GM12878 (cell line): Measurements from ENCODE around the gene TBC1D3L. TPM values are rescaled to one million over a fixed set of nuclear protein-coding genes. Genes with fewer than 3 reads are reported as not detected.
A peak's percentile ranks its signal among the peaks of the same experiment; 100 is the strongest.
"Not testable (repeated sequence)": the region's sequence is repeated elsewhere in the genome, so short reads cannot be mapped to it uniquely, and the experiment has no call there.

Source experiments
- ATAC-seq: fragments of 200-7000 bp; cut with Tn5 transposase; 3 replicates; pipeline ENCODE4 v1.9.1; 2020; ENCODE audit warnings: mild to moderate bottlenecking, moderate library complexity
- Bru-seq: library from RNA; stranded (reverse); fragments of 400-500 nt; gene quantifications from one replicate; lab custom pipeline; 2021; lab: Mats Ljungman, UMichigan
- BruChase-seq, 2 experiments: library from RNA; stranded (reverse); fragments of 400-500 nt; gene quantifications; one replicate each; lab custom pipeline; 2021; lab: Mats Ljungman, UMichigan
- BruUV-seq: library from RNA; stranded (reverse); fragments of 400-500 nt; replicated peaks from 2 replicates; lab custom pipeline; 2021; lab: Mats Ljungman, UMichigan
- CTCF ChIA-PET: fragments of 300-600 bp; sonication (Branson Sonifier 250); formaldehyde crosslinking; extraction: SDS; loops from one replicate; lab custom pipeline; 2021; ENCODE audit warnings: inconsistent platforms; lab: Yijun Ruan, JAX
- POLR2A ChIA-PET: fragments of 350-600 bp; formaldehyde crosslinking; extraction: SDS; loops from one replicate; lab custom pipeline; 2021; ENCODE audit warnings: inconsistent platforms; lab: Charles Lee
- RAD21 ChIA-PET: fragments of 300-600 bp; sonication (Branson Sonifier 250); formaldehyde crosslinking; loops from one replicate; lab custom pipeline; 2023; ENCODE audit warnings: antibody characterized with exemption; ENCODE audit not compliant: unreplicated experiment; lab: Charles Lee
- SMC1A ChIA-PET: fragments of 300-600 bp; sonication (Branson Sonifier 250); formaldehyde crosslinking; loops from one replicate; lab custom pipeline; 2023; ENCODE audit not compliant: unreplicated experiment, uncharacterized antibody; lab: Charles Lee
- DNase-seq: peaks from one replicate; pipeline ENCODE4 v3.0.0-alpha.2; 2011; ENCODE audit warnings: low read depth, low spot score
- FAIRE-seq: peaks from 3 replicates; lab custom pipeline; 2011; peaks lifted over from hg19 to GRCh38; lab: Jason Lieb, UNC
- H2AFZ ChIP-seq: 2 replicates; pipeline ENCODE4 v1.6.0; 2011; ENCODE audit warnings: low read depth, low read length, control low read depth; ENCODE audit not compliant: control insufficient read depth
- H3K27ac ChIP-seq: 2 replicates; pipeline ENCODE4 v1.5.1; 2011; ENCODE audit warnings: control low read depth; ENCODE audit not compliant: control insufficient read depth, insufficient read depth
- H3K27me3 ChIP-seq, 2 experiments: replicated peaks in 1 of 2; 2 replicates each; pipeline versions ENCODE4 v1.6.0 to v1.6.1; 2011; ENCODE audit warnings: low read length in 1 of 2; ENCODE audit not compliant: control insufficient read depth in 2 of 2, insufficient read depth in 2 of 2
- H3K36me3 ChIP-seq, 2 experiments: 2 replicates each; pipeline ENCODE4 v1.5.1; 2011; ENCODE audit warnings: low read length in 1 of 2; ENCODE audit not compliant: control insufficient read depth in 2 of 2, insufficient read depth in 2 of 2
- H3K4me1 ChIP-seq: 2 replicates; pipeline ENCODE4 v1.6.1; 2011; ENCODE audit warnings: mild to moderate bottlenecking, low read length, moderate library complexity, mixed read lengths; ENCODE audit not compliant: control insufficient read depth, insufficient read depth
- H3K4me2 ChIP-seq: 2 replicates; pipeline ENCODE4 v1.6.0; 2011; ENCODE audit warnings: control low read depth; ENCODE audit not compliant: control insufficient read depth, insufficient read depth
- H3K4me3 ChIP-seq: fragments of 200-600 bp; sonication (generic); 2 replicates; pipeline ENCODE4 v1.5.1; 2016
- H3K79me2 ChIP-seq: 2 replicates; pipeline ENCODE4 v1.6.0; 2011; ENCODE audit warnings: low read length; ENCODE audit not compliant: control insufficient read depth, insufficient read depth
- H3K9ac ChIP-seq: 2 replicates; pipeline ENCODE4 v1.8.0; 2011; ENCODE audit warnings: low read length, control low read depth, mixed read lengths; ENCODE audit not compliant: control insufficient read depth, insufficient read depth
- H3K9me3 ChIP-seq: replicated peaks from 3 replicates; pipeline ENCODE4 v1.5.1; 2011; ENCODE audit warnings: mild to moderate bottlenecking, low read length; ENCODE audit not compliant: control insufficient read depth, insufficient read depth
- H4K20me1 ChIP-seq: 2 replicates; pipeline ENCODE4 v1.6.0; 2011; ENCODE audit not compliant: control insufficient read depth, insufficient read depth
- WGBS: methylation state at CpG from one replicate; pipeline ENCODE4 v1.1.6; 2016; ENCODE audit warnings: low lambda C conversion rate; ENCODE audit not compliant: insufficient replicate concordance, insufficient coverage; ENCODE audit errors: missing lambda C conversion rate; 5-methylcytosine and 5-hydroxymethylcytosine counted together
- in situ Hi-C: fragments of 300-500 bp; cut with MboI; formaldehyde crosslinking; loops from 9 replicates; pipeline ENCODE4 v1.14.3; 2018; ENCODE audit warnings: mixed read lengths
- intact Hi-C: fragments of 100-400 bp; cut with micrococcal nuclease; formaldehyde crosslinking; loops from one replicate; pipeline ENCODE4 v1.14.2; 2022; ENCODE audit not compliant: unreplicated experiment
- long read RNA-seq, 2 experiments: library from polyadenylated mRNA; unstranded; transcript quantifications; one replicate each; pipeline ENCODE4 v2.0.0, GENCODE V29; 2019 to 2020
- polyA minus RNA-seq, 3 experiments: library from RNA; depleted of rRNA, polyadenylated mRNA; stranded (reverse); fragments of >200 nt; gene quantifications; 2 replicates each; pipeline ENCODE4 v1.2.3, GENCODE V29; 2011
- polyA plus RNA-seq, 11 experiments: library from polyadenylated mRNA; depleted of rRNA in 4 of 11; unstranded in 6 of 11; stranded (reverse) in 5 of 11; fragments of >200 nt; fragmentation: Nextera tagmentation in 4 of 11; fragmentation: Illumina TruSeq in 1 of 11; extraction: Ambion mirVana in 4 of 11; extraction: Trizol in 1 of 11; gene quantifications; 1 replicate in 1 of 11; 2 replicates in 10 of 11; pipeline versions ENCODE4 v1.2.1 to v1.2.3, GENCODE V29; 2011 to 2016; ENCODE audit warnings: inconsistent platforms in 2 of 11, missing spikeins in 2 of 11, low read depth in 1 of 11
- small RNA-seq: library from RNA; depleted of rRNA; stranded (forward); fragments of <200 nt; gene quantifications from one replicate; pipeline ENCODE3, GENCODE V24; 2014
- total RNA-seq, 4 experiments: library from RNA; depleted of rRNA in 3 of 4; stranded (reverse); fragments of >200 nt in 3 of 4; fragmentation: Illumina TruSeq in 1 of 4; extraction: Trizol in 1 of 4; gene quantifications; 2 replicates each; pipeline versions ENCODE4 v1.2.1 to v1.2.3, GENCODE V29; 2013 to 2021

Gene TBC1D3L
- 34.7 and 41.9 TPM in 2 replicates for total RNA-seq (2013; cell fraction: nucleolus; rRNA removed)
- total RNA-seq (2014; rRNA removed) (5.9 and 6.4 TPM in 2 replicates), total RNA-seq (2014; rRNA removed; fragmentation: Illumina TruSeq; extraction: Trizol) (3.8 and 4.2 TPM in 2 replicates), total RNA-seq (2021) (9.7 and 10.4 TPM in 2 replicates), polyA plus RNA-seq (2011; rRNA removed) (14.5 and 14.8 TPM in 2 replicates), polyA plus RNA-seq (2014; fragmentation: Illumina TruSeq; extraction: Trizol) (3.0 and 4.7 TPM in 2 replicates), polyA plus RNA-seq (2014; fragmentation: Nextera tagmentation; extraction: Ambion mirVana) (1 to 10 TPM in 1 of 2 experiments, under 1 TPM in 1; 0.31 to 1.4 TPM), polyA plus RNA-seq (2014; rRNA removed) (13.3 and 15.4 TPM in 2 replicates), polyA plus RNA-seq (2016; fragmentation: Nextera tagmentation; extraction: Ambion mirVana) (1 to 10 TPM; 3.7 TPM), polyA minus RNA-seq (2011; rRNA and poly(A)+ RNA removed) (2.6 and 4.9 TPM in 2 replicates), Bru-seq, nascent RNA (percentile 43 among the genes with signal in this experiment), BruChase-seq, experiment 1, labeled RNA remaining after a 6-hour chase (percentile 70 among the genes with signal in this experiment), BruChase-seq, experiment 2, labeled RNA remaining after a 2-hour chase (percentile 58 among the genes with signal in this experiment)
- 8.7 TPM for polyA plus RNA-seq (2011; ENCODE audit: low read depth)
- 11.1 and 17.3 TPM in 2 replicates for polyA plus RNA-seq (2011; cell fraction: cytosol; rRNA removed)
- 130 and 157 TPM in 2 replicates for polyA plus RNA-seq (2011; cell fraction: nucleus; rRNA removed)
- 21.8 and 23.7 TPM in 2 replicates for polyA plus RNA-seq (2012)
- 1.7 TPM in 2 replicates for polyA minus RNA-seq (2011; cell fraction: cytosol; rRNA and poly(A)+ RNA removed)
- polyA minus RNA-seq (2011; cell fraction: nucleus; rRNA and poly(A)+ RNA removed), result 8.0 and 10.9 TPM in 2 replicates
- long read RNA-seq, experiment 1, result 0 reads
- long read RNA-seq, experiment 2, partial matches to known transcripts, result 0 of 1 reads
- long read RNA-seq, experiment 2, other reads (novel, unspliced or antisense), result 1 of 1 reads

DNA sequence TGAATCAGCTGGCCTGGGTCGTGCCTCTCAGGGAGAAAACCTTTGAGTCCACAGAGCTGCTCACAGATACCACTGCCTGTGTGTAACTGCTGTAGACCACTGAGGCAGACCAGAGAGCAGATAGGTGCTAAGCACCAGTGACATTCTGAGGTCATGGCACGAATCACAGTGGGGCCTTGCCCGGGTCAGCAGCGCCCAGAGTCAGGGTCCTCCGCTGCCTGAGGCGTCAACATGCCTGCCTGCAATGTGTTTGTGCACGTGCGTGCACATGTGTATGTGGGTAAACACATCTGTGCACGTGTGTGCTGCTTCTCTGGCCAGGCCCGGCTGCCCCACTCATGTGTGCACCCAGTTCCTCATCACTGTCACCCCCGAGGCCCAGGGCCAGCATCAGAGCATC is at the start of gene TBC1D3L:
Gene TBC1D3L, minus strand, starts transcription at position 101 of the 400 bp plus-strand sequence. CDS start 1,540 bp downstream, outside the sequence.
- H3K9me3 ChIP-seq, intact Hi-C loops, FAIRE-seq, RAD21 ChIA-PET, H4K20me1 ChIP-seq, H3K27ac ChIP-seq, H3K4me2 ChIP-seq, H2AFZ ChIP-seq, H3K4me3 ChIP-seq, POLR2A ChIA-PET, ATAC-seq, BruUV-seq, H3K79me2 ChIP-seq, DNase-seq, H3K27me3 ChIP-seq, H3K4me1 ChIP-seq, in situ Hi-C loops, SMC1A ChIA-PET, CTCF ChIA-PET, H3K36me3 ChIP-seq, H3K9ac ChIP-seq: not testable (repeated sequence)
- WGBS, result no CpG with 5 or more reads among the region's 11 CpGs

DNA sequence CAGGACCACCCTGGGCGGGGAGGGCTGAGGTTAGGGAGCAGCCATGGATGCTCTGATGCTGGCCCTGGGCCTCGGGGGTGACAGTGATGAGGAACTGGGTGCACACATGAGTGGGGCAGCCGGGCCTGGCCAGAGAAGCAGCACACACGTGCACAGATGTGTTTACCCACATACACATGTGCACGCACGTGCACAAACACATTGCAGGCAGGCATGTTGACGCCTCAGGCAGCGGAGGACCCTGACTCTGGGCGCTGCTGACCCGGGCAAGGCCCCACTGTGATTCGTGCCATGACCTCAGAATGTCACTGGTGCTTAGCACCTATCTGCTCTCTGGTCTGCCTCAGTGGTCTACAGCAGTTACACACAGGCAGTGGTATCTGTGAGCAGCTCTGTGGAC is 14.8 kb upstream of the TBC1D3L start, which contains the start of gene TBC1D3D:
Gene TBC1D3D, plus strand, starts transcription at position 301 of the 400 bp plus-strand sequence. CDS start 1,585 bp downstream, outside the sequence.
- H3K9ac ChIP-seq, RAD21 ChIA-PET, H3K79me2 ChIP-seq, H3K27ac ChIP-seq, H4K20me1 ChIP-seq, FAIRE-seq, POLR2A ChIA-PET, intact Hi-C loops, CTCF ChIA-PET, H3K27me3 ChIP-seq, H3K4me3 ChIP-seq, H3K36me3 ChIP-seq, DNase-seq, in situ Hi-C loops, H3K9me3 ChIP-seq, ATAC-seq, SMC1A ChIA-PET, H2AFZ ChIP-seq, H3K4me2 ChIP-seq, H3K4me1 ChIP-seq, BruUV-seq: not testable (repeated sequence)
- WGBS, result no CpG with 5 or more reads among the region's 11 CpGs

Small RNA genes lying within 50 kb of the gene (small RNA-seq; reads per million reads assigned to genes)
- not detected for gene RF00001

Other genes with a start within 250 kb of the TBC1D3L start
- 0.82 and 0.96 TPM in 2 replicates for gene HNF1B, start 244.0 kb downstream of the TBC1D3L start, total RNA-seq (2014; rRNA removed)
- gene HNF1B, start 244.0 kb downstream of the TBC1D3L start, total RNA-seq (2014; rRNA removed; fragmentation: Illumina TruSeq; extraction: Trizol), result 0.76 and 0.78 TPM in 2 replicates
- gene HNF1B, start 244.0 kb downstream of the TBC1D3L start, total RNA-seq (2021), result 2.6 and 2.7 TPM in 2 replicates
- 7.3 and 12.7 TPM in 2 replicates for gene HNF1B, start 244.0 kb downstream of the TBC1D3L start, polyA plus RNA-seq (2011; rRNA removed)
- gene HNF1B, start 244.0 kb downstream of the TBC1D3L start, polyA plus RNA-seq (2014; fragmentation: Illumina TruSeq; extraction: Trizol), result 1.6 and 2.2 TPM in 2 replicates
- under 1 TPM; 0.51 to 0.93 TPM for gene HNF1B, start 244.0 kb downstream of the TBC1D3L start, polyA plus RNA-seq (2014; fragmentation: Nextera tagmentation; extraction: Ambion mirVana)
- 2.0 and 2.2 TPM in 2 replicates for gene HNF1B, start 244.0 kb downstream of the TBC1D3L start, polyA plus RNA-seq (2014; rRNA removed)
- 1 to 10 TPM; 1.6 to 2.3 TPM for gene HNF1B, start 244.0 kb downstream of the TBC1D3L start, polyA plus RNA-seq (2016; fragmentation: Nextera tagmentation; extraction: Ambion mirVana)
- gene TBC1D3K, start 64.6 kb downstream of the TBC1D3L start, total RNA-seq (2014; rRNA removed), result not detected in 2 replicates
- not detected in 2 replicates for gene TBC1D3K, start 64.6 kb downstream of the TBC1D3L start, total RNA-seq (2014; rRNA removed; fragmentation: Illumina TruSeq; extraction: Trizol)
- gene TBC1D3K, start 64.6 kb downstream of the TBC1D3L start, total RNA-seq (2021), result not detected in 2 replicates
- gene TBC1D3K, start 64.6 kb downstream of the TBC1D3L start, polyA plus RNA-seq (2011; rRNA removed), result not detected in 2 replicates
- gene TBC1D3K, start 64.6 kb downstream of the TBC1D3L start, polyA plus RNA-seq (2014; fragmentation: Illumina TruSeq; extraction: Trizol), result not detected in 2 replicates
- not detected for gene TBC1D3K, start 64.6 kb downstream of the TBC1D3L start, polyA plus RNA-seq (2014; fragmentation: Nextera tagmentation; extraction: Ambion mirVana)
- not detected in 2 replicates for gene TBC1D3K, start 64.6 kb downstream of the TBC1D3L start, polyA plus RNA-seq (2014; rRNA removed)
- gene TBC1D3K, start 64.6 kb downstream of the TBC1D3L start, polyA plus RNA-seq (2016; fragmentation: Nextera tagmentation; extraction: Ambion mirVana), result not detected
- gene TBC1D3D, start 14.9 kb upstream of the TBC1D3L start, total RNA-seq (2014; rRNA removed), result 0.11 TPM in 1 of 2 replicates, not detected in the other
- 0.09 TPM in 1 of 2 replicates, not detected in the other for gene TBC1D3D, start 14.9 kb upstream of the TBC1D3L start, total RNA-seq (2014; rRNA removed; fragmentation: Illumina TruSeq; extraction: Trizol)
- gene TBC1D3D, start 14.9 kb upstream of the TBC1D3L start, total RNA-seq (2021), result 0.67 TPM in 1 of 2 replicates, not detected in the other
- gene TBC1D3D, start 14.9 kb upstream of the TBC1D3L start, polyA plus RNA-seq (2011; rRNA removed), result 0.22 TPM in 1 of 2 replicates, not detected in the other
- 0.06 TPM in 1 of 2 replicates, not detected in the other for gene TBC1D3D, start 14.9 kb upstream of the TBC1D3L start, polyA plus RNA-seq (2014; fragmentation: Illumina TruSeq; extraction: Trizol)
- gene TBC1D3D, start 14.9 kb upstream of the TBC1D3L start, polyA plus RNA-seq (2014; fragmentation: Nextera tagmentation; extraction: Ambion mirVana), result not detected
- not detected in 2 replicates for gene TBC1D3D, start 14.9 kb upstream of the TBC1D3L start, polyA plus RNA-seq (2014; rRNA removed)
- gene TBC1D3D, start 14.9 kb upstream of the TBC1D3L start, polyA plus RNA-seq (2016; fragmentation: Nextera tagmentation; extraction: Ambion mirVana), result not detected
- not detected in 2 replicates for gene TBC1D3C, start 79.6 kb upstream of the TBC1D3L start, total RNA-seq (2014; rRNA removed)
- gene TBC1D3C, start 79.6 kb upstream of the TBC1D3L start, total RNA-seq (2014; rRNA removed; fragmentation: Illumina TruSeq; extraction: Trizol), result not detected in 2 replicates
- gene TBC1D3C, start 79.6 kb upstream of the TBC1D3L start, total RNA-seq (2021), result not detected in 2 replicates
- not detected in 2 replicates for gene TBC1D3C, start 79.6 kb upstream of the TBC1D3L start, polyA plus RNA-seq (2011; rRNA removed)
- not detected in 2 replicates for gene TBC1D3C, start 79.6 kb upstream of the TBC1D3L start, polyA plus RNA-seq (2014; fragmentation: Illumina TruSeq; extraction: Trizol)
- not detected for gene TBC1D3C, start 79.6 kb upstream of the TBC1D3L start, polyA plus RNA-seq (2014; fragmentation: Nextera tagmentation; extraction: Ambion mirVana)
- gene TBC1D3C, start 79.6 kb upstream of the TBC1D3L start, polyA plus RNA-seq (2014; rRNA removed), result not detected in 2 replicates
- gene TBC1D3C, start 79.6 kb upstream of the TBC1D3L start, polyA plus RNA-seq (2016; fragmentation: Nextera tagmentation; extraction: Ambion mirVana), result under 1 TPM in 1 of 2 experiments, not detected in 1; 0.09 TPM
- not detected in 2 replicates for gene TBC1D3E, start 138.9 kb upstream of the TBC1D3L start, total RNA-seq (2014; rRNA removed)
- not detected in 2 replicates for gene TBC1D3E, start 138.9 kb upstream of the TBC1D3L start, total RNA-seq (2014; rRNA removed; fragmentation: Illumina TruSeq; extraction: Trizol)
- not detected in 2 replicates for gene TBC1D3E, start 138.9 kb upstream of the TBC1D3L start, total RNA-seq (2021)
- 0.04 TPM in 1 of 2 replicates, not detected in the other for gene TBC1D3E, start 138.9 kb upstream of the TBC1D3L start, polyA plus RNA-seq (2011; rRNA removed)
- not detected in 2 replicates for gene TBC1D3E, start 138.9 kb upstream of the TBC1D3L start, polyA plus RNA-seq (2014; fragmentation: Illumina TruSeq; extraction: Trizol)
- not detected for gene TBC1D3E, start 138.9 kb upstream of the TBC1D3L start, polyA plus RNA-seq (2014; fragmentation: Nextera tagmentation; extraction: Ambion mirVana)
- not detected in 2 replicates for gene TBC1D3E, start 138.9 kb upstream of the TBC1D3L start, polyA plus RNA-seq (2014; rRNA removed)
- gene TBC1D3E, start 138.9 kb upstream of the TBC1D3L start, polyA plus RNA-seq (2016; fragmentation: Nextera tagmentation; extraction: Ambion mirVana), result not detected
- gene TBC1D3, start 203.5 kb upstream of the TBC1D3L start, total RNA-seq (2014; rRNA removed), result not detected in 2 replicates
- gene TBC1D3, start 203.5 kb upstream of the TBC1D3L start, total RNA-seq (2014; rRNA removed; fragmentation: Illumina TruSeq; extraction: Trizol), result not detected in 2 replicates
- gene TBC1D3, start 203.5 kb upstream of the TBC1D3L start, total RNA-seq (2021), result not detected in 2 replicates
- 0.03 and 0.16 TPM in 2 replicates for gene TBC1D3, start 203.5 kb upstream of the TBC1D3L start, polyA plus RNA-seq (2011; rRNA removed)
- not detected in 2 replicates for gene TBC1D3, start 203.5 kb upstream of the TBC1D3L start, polyA plus RNA-seq (2014; fragmentation: Illumina TruSeq; extraction: Trizol)
- gene TBC1D3, start 203.5 kb upstream of the TBC1D3L start, polyA plus RNA-seq (2014; fragmentation: Nextera tagmentation; extraction: Ambion mirVana), result not detected
- gene TBC1D3, start 203.5 kb upstream of the TBC1D3L start, polyA plus RNA-seq (2014; rRNA removed), result not detected in 2 replicates
- not detected for gene TBC1D3, start 203.5 kb upstream of the TBC1D3L start, polyA plus RNA-seq (2016; fragmentation: Nextera tagmentation; extraction: Ambion mirVana)